Measurements from ENCODE around the gene AFF3.

DNA sequence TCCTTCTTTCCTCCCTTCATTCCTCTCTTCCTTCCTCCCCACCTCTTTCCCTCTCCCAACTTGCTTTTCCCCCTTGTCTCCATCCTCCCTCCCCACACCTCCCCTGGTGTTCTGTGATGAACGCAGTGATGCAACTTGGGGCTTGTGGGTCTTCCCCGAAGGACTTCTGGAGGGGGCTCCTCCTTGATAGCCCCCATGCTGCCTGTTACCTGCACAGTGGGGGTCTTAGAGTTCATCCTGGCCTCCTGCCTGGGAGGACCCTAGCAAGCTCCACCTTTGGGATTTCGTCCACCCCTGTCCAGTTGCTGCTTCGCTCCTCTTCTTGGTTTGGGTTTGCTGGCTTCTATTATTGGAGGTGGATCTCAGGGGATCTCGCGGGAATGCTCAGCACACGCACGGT is 43.7 kb upstream of the AFF3 start:
- TF ChIP-seq, protein P1, sequence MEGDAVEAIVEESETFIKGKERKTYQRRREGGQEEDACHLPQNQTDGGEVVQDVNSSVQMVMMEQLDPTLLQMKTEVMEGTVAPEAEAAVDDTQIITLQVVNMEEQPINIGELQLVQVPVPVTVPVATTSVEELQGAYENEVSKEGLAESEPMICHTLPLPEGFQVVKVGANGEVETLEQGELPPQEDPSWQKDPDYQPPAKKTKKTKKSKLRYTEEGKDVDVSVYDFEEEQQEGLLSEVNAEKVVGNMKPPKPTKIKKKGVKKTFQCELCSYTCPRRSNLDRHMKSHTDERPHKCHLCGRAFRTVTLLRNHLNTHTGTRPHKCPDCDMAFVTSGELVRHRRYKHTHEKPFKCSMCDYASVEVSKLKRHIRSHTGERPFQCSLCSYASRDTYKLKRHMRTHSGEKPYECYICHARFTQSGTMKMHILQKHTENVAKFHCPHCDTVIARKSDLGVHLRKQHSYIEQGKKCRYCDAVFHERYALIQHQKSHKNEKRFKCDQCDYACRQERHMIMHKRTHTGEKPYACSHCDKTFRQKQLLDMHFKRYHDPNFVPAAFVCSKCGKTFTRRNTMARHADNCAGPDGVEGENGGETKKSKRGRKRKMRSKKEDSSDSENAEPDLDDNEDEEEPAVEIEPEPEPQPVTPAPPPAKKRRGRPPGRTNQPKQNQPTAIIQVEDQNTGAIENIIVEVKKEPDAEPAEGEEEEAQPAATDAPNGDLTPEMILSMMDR (conservative IDR thresholded peaks at IDR 0.05) = no peak
- TF ChIP-seq EZH2 (IDR thresholded peaks at IDR 0.05; ENCODE audit: low read depth) = no peak

Data from PC-9 (cell line).